Adrenal gland (tissue), 12 donors: ENCODE data around the gene PRKRIP1. TPM values are rescaled to one million over a fixed set of nuclear protein-coding genes. Genes with fewer than 3 reads are reported as not detected.

Source experiments
- DNase-seq, 7 donors: peaks; one replicate each; pipeline ENCODE4 v3.0.0-alpha.2; 2019 to 2020
- H3K27ac ChIP-seq, 5 donors: fragments of 200-600 bp; sonication (generic) in 4 of 5; 1 replicate in 3 of 5; 2 replicates in 2 of 5; pipeline versions ENCODE4 v1.5.1 to v1.8.0; 2016 to 2020; ENCODE audit warnings: mild to moderate bottlenecking in 1 of 5
- H3K27me3 ChIP-seq: fragments of 200-600 bp; 2 replicates; pipeline ENCODE4 v1.8.0; 2021
- H3K36me3 ChIP-seq, 2 donors: fragments of 200-600 bp; replicated peaks in 1 of 2; 1 replicate in 1 of 2; 2 replicates in 1 of 2; pipeline versions ENCODE4 v1.5.1 to v1.8.0; 2018 to 2022
- H3K4me1 ChIP-seq, 2 donors: fragments of 200-600 bp; replicated peaks in 1 of 2; 1 replicate in 1 of 2; 2 replicates in 1 of 2; pipeline versions ENCODE4 v1.5.1 to v1.8.0; 2018 to 2021
- H3K4me3 ChIP-seq, 4 donors: fragments of 200-600 bp; sonication (generic) in 3 of 4; one replicate each; pipeline ENCODE4 v1.5.1; 2016 to 2018
- H3K9me3 ChIP-seq, 3 donors: fragments of 200-600 bp; sonication (generic) in 1 of 3; replicated peaks in 1 of 3; 1 replicate in 2 of 3; 2 replicates in 1 of 3; pipeline versions ENCODE4 v1.5.1 to v1.8.0; 2016 to 2021
- CTCF ChIP-seq, 6 experiments: fragments of 450-650 bp in 4 of 6; fragments of 200-600 bp in 2 of 6; sonication (generic) in 1 of 6; IDR thresholded peaks; 1 replicate in 5 of 6; 2 replicates in 1 of 6; pipeline versions ENCODE4 v1.5.1 to v1.8.0; 2016 to 2021; ENCODE audit warnings: antibody characterized with exemption in 6 of 6, mild to moderate bottlenecking in 2 of 6, moderate library complexity in 1 of 6
- POLR2A ChIP-seq, 2 donors: fragments of 450-650 bp; IDR thresholded peaks; one replicate each; pipeline ENCODE4 v1.6.1; 2017; ENCODE audit warnings: antibody characterized with exemption in 2 of 2, mild to moderate bottlenecking in 2 of 2, moderate library complexity in 1 of 2
- WGBS, 4 donors: extraction: QIAGEN DNeasy Blood & Tissue Kit in 2 of 4; methylation state at CpG; one replicate each; pipeline versions ENCODE4 v1.1.5 to v1.1.7; 2013 to 2017; 5-methylcytosine and 5-hydroxymethylcytosine counted together
- intact Hi-C, 2 donors: fragments of 100-400 bp; cut with DNase I; formaldehyde crosslinking; loops; one replicate each; pipeline versions ENCODE4 v1.14.1 to v1.15.0; 2022 to 2023
- polyA plus RNA-seq, 3 donors: library from polyadenylated mRNA; stranded (reverse); fragments of 200-250 nt in 2 of 3; fragments of 350-450 nt in 1 of 3; fragmentation: Illumina TruSeq in 1 of 3; extraction: RNeasy Lipid Tissue Mini Kit (QIAGEN cat#74804) in 1 of 3; gene quantifications; one replicate each; pipeline ENCODE4 v1.2.3, GENCODE V29; 2013 to 2014
- total RNA-seq, 9 donors: library from RNA; depleted of rRNA in 4 of 9; stranded (reverse); fragments of >200 nt in 4 of 9; fragments of 120-200 nt in 1 of 9; fragmentation: NEBNext Ultra II Directional in 1 of 9; extraction: Animal tissue kit (Norgen Biotek cat#: 25700) in 1 of 9; gene quantifications; one replicate each; pipeline versions ENCODE4 v1.1.0 to v1.2.4, GENCODE V29; 2013 to 2023
- donor health status: healthy with polysubstance abuse.
- donor health status: Bipolar disorder and iron deficiency.
- donor health status: DM: yes; HTN: yes; CAD: no.
- donor health status: DM: no; HTN: no; CAD: no.
- donor health status: DM: no; HTN: no; CAD: no.
- donor health status: DM: yes; HTN: yes; CAD: no.

Gene PRKRIP1
- total and polyA plus RNA-seq, 12 donors: 19.4 to 114 (median 31.1) TPM

- H3K36me3 ChIP-seq: peaks cover 0 to 18% of the 10 kb centered on the region in 2 donors
- H3K27ac ChIP-seq: peak overlapping the region in 4 of 5 donors; percentile 21 to 72 (median 43)
- no peak overlapping the region for H3K4me3 ChIP-seq
- no peak for TF ChIP-seq POLR2A (IDR thresholded peaks at IDR 0.05)
- intact Hi-C loops: loop anchor here in 1 of 2 donors (10.0 kb wide), 1 partner anchor 54 kb away; no protein-coding TSS in a partner anchor
- peaks cover 20 to 31% of the 10 kb centered on the region in 2 donors for H3K4me1 ChIP-seq
- DNase-seq: peak; percentile 74 to 90 (median 83)
- H3K9me3 ChIP-seq: no peaks in the 10 kb centered on the region
- H3K27me3 ChIP-seq: no peaks in the 10 kb centered on the region
- WGBS, 4 donors: 55 to 66% (median 58%) methylated on average over 16 to 40 of the region's 40 CpGs
Measured at GRCh38 chr7:102468478-102469350, 72.6 kb downstream of the PRKRIP1 start.

- WGBS, 4 donors: 35 to 72% (median 57%) methylated on average over 5 to 24 of the region's 24 CpGs
- H3K27ac ChIP-seq: peak overlapping the region in 4 of 5 donors; percentile 21 to 72 (median 43)
- TF ChIP-seq CTCF (IDR thresholded peaks at IDR 0.05) (no peak), POLR2A (IDR thresholded peaks at IDR 0.05) (no peak)
- peaks cover 16 to 27% of the 10 kb centered on the region in 2 donors for H3K4me1 ChIP-seq
- H3K9me3 ChIP-seq: no peaks in the 10 kb centered on the region
- DNase-seq: peak in 6 of 7 donors; percentile 49 to 81 (median 78)
- intact Hi-C loops: loop anchor here in 1 of 2 donors (10.0 kb wide), 1 partner anchor 55 kb away; no protein-coding TSS in a partner anchor
- H3K4me3 ChIP-seq: no peak overlapping the region
- H3K36me3 ChIP-seq: peaks cover 0 to 18% of the 10 kb centered on the region in 2 donors
- H3K27me3 ChIP-seq: no peaks in the 10 kb centered on the region
Measured at GRCh38 chr7:102469351-102469971, 73.3 kb downstream of the PRKRIP1 start.

DNA sequence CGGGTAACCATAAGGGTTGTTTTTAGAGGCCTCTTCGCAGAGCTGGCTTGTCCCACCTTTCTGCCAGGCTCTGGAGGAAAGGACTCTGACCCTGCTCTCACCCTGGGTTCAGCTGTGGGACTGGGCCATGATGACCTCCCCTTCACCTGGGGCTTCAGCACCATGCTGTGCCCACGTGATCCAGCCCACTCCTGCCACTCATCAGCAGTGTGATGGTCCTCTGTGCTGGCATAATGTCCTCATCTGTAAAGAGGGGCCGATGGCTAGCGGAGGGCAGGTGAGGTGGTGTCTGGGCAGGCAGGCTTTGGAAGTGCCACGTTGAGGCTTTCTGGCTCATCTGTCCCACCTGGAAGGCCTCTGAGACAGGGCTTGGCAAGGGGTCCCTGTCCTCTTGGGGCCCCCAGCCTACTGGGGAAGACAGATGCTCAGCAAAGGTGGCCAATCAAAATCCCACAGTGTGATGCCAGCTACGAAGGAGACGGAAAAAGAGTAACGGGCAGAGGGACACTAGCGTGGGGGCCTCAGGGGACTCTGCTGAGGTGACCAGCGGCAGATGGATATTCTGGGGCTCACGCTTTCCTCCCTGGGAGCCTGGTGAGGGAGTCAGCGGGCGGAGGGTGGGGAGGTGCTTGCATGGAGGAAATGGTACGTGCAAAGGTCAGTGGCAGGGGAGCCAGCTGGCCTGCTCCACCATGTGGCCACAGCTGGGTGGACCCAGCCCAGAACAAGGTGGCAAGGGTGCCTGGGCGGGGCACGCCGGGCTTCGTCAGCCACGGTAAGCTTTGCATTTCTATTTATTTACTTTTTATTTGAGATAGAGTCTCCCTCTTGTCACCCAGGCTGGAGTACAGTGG is 74.0 kb downstream of the PRKRIP1 start:
- Histone ChIP-seq H3K4me3 (no peak overlapping the region), H3K27ac (peak overlapping the region in 2 of 5 donors; percentile 30 to 72), H3K27me3 (no peaks in the 10 kb centered on the region), H3K9me3 (no peaks in the 10 kb centered on the region), H3K4me1 (peaks cover 16 to 27% of the 10 kb centered on the region in 2 donors), H3K36me3 (peaks cover 0 to 18% of the 10 kb centered on the region in 2 donors)
- DNase-seq: peak in 3 of 7 donors; percentile 6 to 49 (median 22)
- no peak for TF ChIP-seq CTCF (IDR thresholded peaks at IDR 0.05)
- no peak for TF ChIP-seq POLR2A (IDR thresholded peaks at IDR 0.05)
- 71 to 80% (median 76%) methylated on average over 16 to 20 of the region's 20 CpGs for WGBS, 4 donors
- intact Hi-C loops: loop anchor here in 1 of 2 donors (10.0 kb wide), 1 partner anchor 55 kb away; no protein-coding TSS in a partner anchor

DNA sequence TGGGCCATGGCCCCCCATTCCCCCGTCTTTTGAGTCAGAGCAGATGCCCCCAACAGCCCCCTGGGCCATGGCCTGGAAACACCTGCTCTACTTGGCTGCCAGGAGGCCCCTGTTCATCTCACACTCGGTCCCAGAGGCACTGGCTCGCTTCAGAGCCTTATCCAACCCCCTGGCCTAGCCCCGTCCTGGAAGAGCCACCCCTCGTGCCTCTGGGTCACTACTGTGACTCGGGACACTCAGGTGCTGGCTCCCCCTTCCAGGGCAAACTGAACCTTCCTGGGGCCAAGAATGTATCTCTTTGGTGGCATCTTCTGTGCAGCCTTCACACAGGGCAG is 75.6 kb downstream of the PRKRIP1 start:
- Histone ChIP-seq H3K4me1 (peaks cover 8 to 21% of the 10 kb centered on the region in 2 donors), H3K4me3 (no peak overlapping the region), H3K27ac (no peak overlapping the region), H3K9me3 (no peaks in the 10 kb centered on the region), H3K27me3 (no peaks in the 10 kb centered on the region), H3K36me3 (peaks cover 0 to 22% of the 10 kb centered on the region in 2 donors)
- TF ChIP-seq POLR2A (IDR thresholded peaks at IDR 0.05) (no peak), CTCF (IDR thresholded peaks at IDR 0.05) (no peak)
- peak in 3 of 7 donors; percentile 0 to 11 (median 4) for DNase-seq
- intact Hi-C loops: no loop called here
- 60 to 92% (median 88%) methylated on average over 1 to 6 of the region's 6 CpGs for WGBS, 4 donors
